ENCODE data around the gene TMPRSS13. TPM values are rescaled to one million over a fixed set of nuclear protein-coding genes. Genes with fewer than 3 reads are reported as not detected.

Gene TMPRSS13
- total and polyA plus RNA-seq, 2 experiments from 2014 or later: 1.3 to 1.9 TPM

- Histone ChIP-seq H3K27ac (no peak overlapping the region), H4K20me1 (ENCODE audit: insufficient read depth, poor library complexity, severe bottlenecking) (no peaks in the 10 kb centered on the region)
- WGBS (ENCODE audit: low lambda C conversion rate, missing lambda C conversion rate): 86% methylated on average over 5 of the region's 5 CpGs
These were observed 57.4 kb downstream of the TMPRSS13 start for GRCh38 chr11:117871784-117872183.

GRCh38 chr11:117871160-117871559, 58.0 kb downstream of the TMPRSS13 start:
- H3K4me1 ChIP-seq (ENCODE audit: insufficient read depth): peaks cover 30% of the 10 kb centered on the region
- no peak for DNase-seq (ENCODE audit: low spot score)
- H3K27ac ChIP-seq: no peak overlapping the region
- no peaks in the 10 kb centered on the region for H3K79me2 ChIP-seq
- TF ChIP-seq EZH2 (IDR thresholded peaks at IDR 0.05; ENCODE audit: borderline replicate concordance): no peak
- no peak for TF ChIP-seq CTCF (IDR thresholded peaks at IDR 0.05; ENCODE audit: poor library complexity)
- TF ChIP-seq EZH2phosphoT487 (IDR thresholded peaks at IDR 0.05; ENCODE audit: low read depth, severe bottlenecking, unreplicated experiment): no peak
- no peak overlapping the region for H3K4me3 ChIP-seq
- H3K4me2 ChIP-seq: no peak overlapping the region
- no peaks in the 10 kb centered on the region for H4K20me1 ChIP-seq (ENCODE audit: insufficient read depth, poor library complexity, severe bottlenecking)
- WGBS (ENCODE audit: low lambda C conversion rate, missing lambda C conversion rate): 87% methylated on average over 18 of the region's 18 CpGs
- H3K36me3 ChIP-seq (replicated peaks; ENCODE audit: insufficient read depth, low read depth): no peaks in the 10 kb centered on the region
- no peak overlapping the region for H2AFZ ChIP-seq
- peaks cover 22% of the 10 kb centered on the region for H3K27me3 ChIP-seq
- no peaks in the 10 kb centered on the region for H3K9me2 ChIP-seq (replicated peaks; ENCODE audit: insufficient read depth)
- no peaks in the 10 kb centered on the region for H3K9me3 ChIP-seq (ENCODE audit: low read depth)

More at GRCh38 chr11:117871784-117872183, 57.4 kb downstream of the TMPRSS13 start:
- no peaks in the 10 kb centered on the region for H3K9me2 ChIP-seq (replicated peaks; ENCODE audit: insufficient read depth)
- peaks cover 24% of the 10 kb centered on the region for H3K27me3 ChIP-seq
- H2AFZ ChIP-seq: no peak overlapping the region
- no peaks in the 10 kb centered on the region for H3K79me2 ChIP-seq
- TF ChIP-seq EZH2phosphoT487 (IDR thresholded peaks at IDR 0.05; ENCODE audit: low read depth, severe bottlenecking, unreplicated experiment): no peak
- no peak for TF ChIP-seq CTCF (IDR thresholded peaks at IDR 0.05; ENCODE audit: poor library complexity)
- TF ChIP-seq EZH2 (IDR thresholded peaks at IDR 0.05; ENCODE audit: borderline replicate concordance): no peak
- DNase-seq (ENCODE audit: low spot score): no peak
- no peaks in the 10 kb centered on the region for H3K9me3 ChIP-seq (ENCODE audit: low read depth)
- H3K4me2 ChIP-seq: no peak overlapping the region
- no peak overlapping the region for H3K4me3 ChIP-seq
- H3K4me1 ChIP-seq (ENCODE audit: insufficient read depth): peaks cover 30% of the 10 kb centered on the region
- no peaks in the 10 kb centered on the region for H3K36me3 ChIP-seq (replicated peaks; ENCODE audit: insufficient read depth, low read depth)

GRCh38 chr11:117870103-117870952, 58.9 kb downstream of the TMPRSS13 start:
- Histone ChIP-seq H3K4me2 (peak overlapping the region; percentile 17), H4K20me1 (ENCODE audit: insufficient read depth, poor library complexity, severe bottlenecking) (no peaks in the 10 kb centered on the region), H3K9me2 (replicated peaks; ENCODE audit: insufficient read depth) (no peaks in the 10 kb centered on the region), H3K79me2 (peaks cover 2% of the 10 kb centered on the region), H2AFZ (no peak overlapping the region), H3K27ac (peak overlapping the region; percentile 31), H3K4me3 (no peak overlapping the region), H3K9me3 (ENCODE audit: low read depth) (no peaks in the 10 kb centered on the region), H3K4me1 (ENCODE audit: insufficient read depth) (peaks cover 24% of the 10 kb centered on the region), H3K36me3 (replicated peaks; ENCODE audit: insufficient read depth, low read depth) (no peaks in the 10 kb centered on the region), H3K27me3 (peaks cover 15% of the 10 kb centered on the region)
- WGBS (ENCODE audit: low lambda C conversion rate, missing lambda C conversion rate): 73% methylated on average over 9 of the region's 9 CpGs
- TF ChIP-seq EZH2 (IDR thresholded peaks at IDR 0.05; ENCODE audit: borderline replicate concordance): no peak
- TF ChIP-seq CTCF (IDR thresholded peaks at IDR 0.05; ENCODE audit: poor library complexity): no peak
- no peak for TF ChIP-seq EZH2phosphoT487 (IDR thresholded peaks at IDR 0.05; ENCODE audit: low read depth, severe bottlenecking, unreplicated experiment)
- DNase-seq (ENCODE audit: low spot score): peak; percentile 53

Measured in hepatocyte (in vitro differentiated cells).